ENCODE data around the gene ITGA1. TPM values are rescaled to one million over a fixed set of nuclear protein-coding genes. Genes with fewer than 3 reads are reported as not detected.

ITGA1 gene
- total and polyA plus RNA-seq, 2 of the 13 experiments (the other 11 are each of a cell fraction or from before 2014, with no cell fraction given): 23.1 to 28.6 TPM

GRCh38 chr5:52831786-52832511, 44.2 kb downstream of the ITGA1 start:
- ChIA-PET CTCF (ENCODE audit: low intra/inter-chr PET ratio, low total read pairs) (no interaction called here), POLR2A (no interaction called here)
- DNase-seq (ENCODE audit: low spot score) (no peak), FAIRE-seq (no peak), ATAC-seq (no peak)
- Histone ChIP-seq H3K27me3 (ENCODE audit: control insufficient read depth in 1 of 2, insufficient read depth in 2 of 2, low read length in 2 of 2) (no peaks in the 10 kb centered on the region), H4K20me1 (ENCODE audit: insufficient read depth, low read length) (no peaks in the 10 kb centered on the region), H3K79me2 (ENCODE audit: insufficient read depth, low read length) (no peaks in the 10 kb centered on the region), H3K4me1 (ENCODE audit: insufficient read depth, low read length) (no peaks in the 10 kb centered on the region), H3K36me3 (replicated peaks in 1 of 2; ENCODE audit: control insufficient read depth in 1 of 2, insufficient read depth in 2 of 2, low read length in 2 of 2) (no peaks in the 10 kb centered on the region), H3K4me3 (replicated peaks in 1 of 3; ENCODE audit: insufficient read depth in 1 of 3, low read depth in 2 of 3, low read length in 3 of 3) (no peak overlapping the region), H3K27ac (ENCODE audit: extremely low read length, insufficient read depth, low read length) (no peak overlapping the region), H3K9ac (ENCODE audit: insufficient read depth, low read depth, low read length) (no peak overlapping the region), H3K9me3 (ENCODE audit: low read length) (no peaks in the 10 kb centered on the region), H3K4me2 (ENCODE audit: low read depth, low read length) (no peak overlapping the region), H2AFZ (ENCODE audit: low read length) (no peak overlapping the region)
- no TSS peak for BruUV-seq (replicated peaks)
- WGBS (ENCODE audit: low lambda C conversion rate): 86% methylated on average over 2 of the region's 2 CpGs
- in situ Hi-C loops (cut with HindIII; ENCODE audit: extremely low pct_ligation_motif_present, low pct_unique_long_range_greater_than_20kb): no loop called here
- intact Hi-C loops (cut with micrococcal nuclease; ENCODE audit: unreplicated experiment): no loop called here
- no peak for TF ChIP-seq ATM (IDR thresholded peaks at IDR 0.05; ENCODE audit: borderline replicate concordance)
- TF ChIP-seq ARID2 (CRISPR knock-in tag; IDR thresholded peaks at IDR 0.05; ENCODE audit: borderline replicate concordance): no peak
- no peak for TF ChIP-seq PRPF4 (IDR thresholded peaks at IDR 0.05; ENCODE audit: low read depth, low read length, poor library complexity, severe bottlenecking)
- no peak for TF ChIP-seq ZNF629 (CRISPR knock-in tag; conservative IDR thresholded peaks at IDR 0.05)
- no peak for TF ChIP-seq SP5 (CRISPR knock-in tag; IDR thresholded peaks at IDR 0.05; ENCODE audit: borderline replicate concordance, low read depth)
- no peak for TF ChIP-seq ZNF572 (CRISPR knock-in tag; IDR thresholded peaks at IDR 0.05)
- TF ChIP-seq ZNF691 (CRISPR knock-in tag; IDR thresholded peaks at IDR 0.05; ENCODE audit: borderline replicate concordance, low read depth): no peak
- TF ChIP-seq HOXA3 (CRISPR knock-in tag; IDR thresholded peaks at IDR 0.05): no peak
- no peak for TF ChIP-seq IRX3 (CRISPR knock-in tag; IDR thresholded peaks at IDR 0.05; ENCODE audit: borderline replicate concordance, low read depth)
- TF ChIP-seq THAP7 (CRISPR knock-in tag; IDR thresholded peaks at IDR 0.05): no peak
- TF ChIP-seq HMGXB3 (CRISPR knock-in tag; IDR thresholded peaks at IDR 0.05; ENCODE audit: borderline replicate concordance): no peak
- no peak for TF ChIP-seq MBNL3 (CRISPR knock-in tag; conservative IDR thresholded peaks at IDR 0.05)
- no peak for TF ChIP-seq PRDM15 (CRISPR knock-in tag; IDR thresholded peaks at IDR 0.05)
- TF ChIP-seq BRCA1 (CRISPR knock-in tag; IDR thresholded peaks at IDR 0.05): no peak
- TF ChIP-seq HNRNPH1 (optimal IDR thresholded peaks at IDR 0.05; ENCODE audit: low read depth, low read length): no peak

Measured in HepG2 (cell line).